ENCODE data around the gene BMP4.

DNA sequence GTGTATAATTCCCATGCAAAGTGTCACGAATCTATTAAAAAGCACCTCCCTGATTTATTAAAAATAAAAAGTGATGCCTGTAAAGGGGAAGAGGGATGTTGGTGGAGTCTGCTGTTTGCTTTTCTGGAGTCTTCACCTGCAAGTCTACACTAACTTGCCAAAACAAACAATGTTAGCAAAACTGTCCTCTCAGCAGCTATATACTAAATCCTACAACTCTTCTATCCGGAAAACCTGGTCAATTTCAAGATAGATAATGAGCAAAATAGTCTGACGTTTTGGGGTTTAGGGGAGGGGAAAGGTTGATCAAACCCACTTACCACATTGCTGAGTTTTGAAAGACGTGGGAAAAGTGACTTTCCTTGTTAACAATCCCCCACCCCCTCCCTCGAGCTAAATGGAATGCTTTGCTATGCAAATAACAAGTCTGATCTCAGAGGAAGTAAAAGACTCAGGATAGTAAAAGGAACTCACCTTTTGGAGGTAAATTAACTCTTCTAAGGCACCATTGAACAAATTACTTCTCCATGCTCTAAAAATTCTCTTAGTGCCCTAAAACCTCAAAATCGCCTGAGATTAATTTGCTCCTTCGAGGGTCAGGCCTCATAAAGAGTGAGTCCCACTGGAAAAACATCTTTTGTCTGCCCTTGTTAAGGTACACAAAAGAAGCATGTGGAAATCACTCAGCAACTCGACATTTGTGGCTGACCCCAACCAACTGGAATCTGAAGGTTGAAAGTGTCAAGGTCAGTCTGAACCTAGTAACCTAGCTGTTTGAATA is 13.5 kb downstream of the BMP4 start:
- TF ChIP-seq EZH2 (IDR thresholded peaks at IDR 0.05; ENCODE audit: insufficient read depth, poor library complexity, severe bottlenecking) (no peak), EZH2phosphoT487 (IDR thresholded peaks at IDR 0.05; ENCODE audit: insufficient read depth, low read depth) (no peak)

Data from GM23248 (cell line).